Anterior cingulate cortex (tissue), 58 donors: ENCODE results near the gene THAP12.
"Not testable (repeated sequence)": the region's sequence is repeated elsewhere in the genome, so short reads cannot be mapped to it uniquely, and the experiment has no call there.

Experiments used
- DNase-seq, 58 donors: peaks; one replicate each; lab custom pipeline; 2025; lab: John Stamatoyannopoulos, UW

THAP12 gene

GRCh38 chr11:76380977-76381719 is at the start of gene THAP12, which contains the start of gene GVQW3:
TSS of gene THAP12 (minus strand) at chr11:76381132. CDS start at chr11:76380836, 296 bp downstream.
TSS of gene GVQW3 (plus strand) at chr11:76381323. CDS start at chr11:76381829, 506 bp downstream.
- DNase-seq, result peak; percentile 82 to 98 (median 96)

DNA sequence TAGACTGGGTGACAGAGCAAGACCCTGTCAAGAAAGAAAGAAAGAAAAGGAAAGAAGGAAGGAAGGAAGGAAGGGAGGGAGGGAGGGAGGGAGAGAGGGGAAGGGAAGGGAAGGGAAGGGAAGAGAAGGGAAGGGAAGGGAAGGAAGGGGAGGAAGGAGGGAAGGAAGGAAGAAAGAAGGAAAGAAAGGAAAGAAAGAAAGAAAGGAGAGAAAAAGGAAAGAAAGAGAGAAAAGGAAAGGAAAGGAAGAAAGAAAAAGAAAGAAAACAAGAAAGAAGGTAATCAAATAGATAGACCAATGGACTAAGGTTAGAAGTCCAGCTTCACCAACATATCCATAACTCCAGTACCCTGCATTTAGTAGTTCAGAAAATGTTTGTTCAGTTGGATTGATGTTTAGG is 45.7 kb upstream of the THAP12 start:
- no peak for DNase-seq

GRCh38 chr11:76424891-76425290 is 44.0 kb upstream of the THAP12 start:
- no peak for DNase-seq

- DNase-seq, result no peak
Observed at GRCh38 chr11:76424379-76424778, 43.4 kb upstream of the THAP12 start.

DNA sequence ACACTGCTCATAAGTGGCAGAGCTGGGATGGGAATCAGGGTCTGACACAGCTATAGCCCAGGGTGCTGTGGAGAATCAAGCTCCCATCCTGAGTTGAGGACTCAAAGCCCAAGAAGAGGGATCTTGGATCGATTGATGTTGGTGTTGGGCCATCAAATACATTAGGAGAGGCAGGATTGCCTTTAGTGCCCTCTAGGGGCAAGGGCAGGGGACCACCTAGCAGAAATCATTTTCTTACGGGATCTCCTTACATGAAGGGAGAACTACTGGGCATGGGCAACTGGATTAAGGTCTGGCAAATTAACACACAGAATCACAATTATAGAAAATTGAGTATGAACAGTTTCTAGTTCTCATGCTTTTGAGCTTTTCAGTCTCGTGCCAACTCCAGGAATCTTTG is 39.0 kb upstream of the THAP12 start:
- no peak for DNase-seq

GRCh38 chr11:76415073-76415472 is 34.1 kb upstream of the THAP12 start:
- no peak for DNase-seq

DNA sequence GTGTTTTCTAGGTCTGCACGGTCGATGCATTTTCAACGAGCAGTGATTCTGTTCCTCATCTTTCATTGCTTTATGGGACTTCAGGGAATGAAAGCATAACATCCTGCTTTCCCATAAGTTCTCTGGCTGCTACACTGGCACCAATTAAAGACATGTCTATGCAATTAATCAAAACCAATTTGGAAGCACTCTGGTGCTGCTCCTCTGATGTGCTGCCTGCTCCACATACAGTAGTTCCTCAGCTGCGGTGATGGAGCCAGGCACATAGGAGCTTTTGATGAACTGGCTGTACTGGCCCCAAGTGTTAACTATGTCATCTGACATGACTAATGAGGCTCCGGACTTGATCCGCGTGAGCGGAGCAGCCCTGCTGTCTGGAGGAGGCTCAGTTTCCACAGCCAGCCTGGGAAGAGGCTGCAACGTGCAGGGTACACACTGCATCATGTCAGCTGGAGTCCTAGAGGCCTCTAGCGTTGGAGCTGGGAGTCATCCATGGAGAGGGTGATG is 30.0 kb upstream of the THAP12 start:
- peak in 1 of 58 donors; percentile 2 for DNase-seq

DNA sequence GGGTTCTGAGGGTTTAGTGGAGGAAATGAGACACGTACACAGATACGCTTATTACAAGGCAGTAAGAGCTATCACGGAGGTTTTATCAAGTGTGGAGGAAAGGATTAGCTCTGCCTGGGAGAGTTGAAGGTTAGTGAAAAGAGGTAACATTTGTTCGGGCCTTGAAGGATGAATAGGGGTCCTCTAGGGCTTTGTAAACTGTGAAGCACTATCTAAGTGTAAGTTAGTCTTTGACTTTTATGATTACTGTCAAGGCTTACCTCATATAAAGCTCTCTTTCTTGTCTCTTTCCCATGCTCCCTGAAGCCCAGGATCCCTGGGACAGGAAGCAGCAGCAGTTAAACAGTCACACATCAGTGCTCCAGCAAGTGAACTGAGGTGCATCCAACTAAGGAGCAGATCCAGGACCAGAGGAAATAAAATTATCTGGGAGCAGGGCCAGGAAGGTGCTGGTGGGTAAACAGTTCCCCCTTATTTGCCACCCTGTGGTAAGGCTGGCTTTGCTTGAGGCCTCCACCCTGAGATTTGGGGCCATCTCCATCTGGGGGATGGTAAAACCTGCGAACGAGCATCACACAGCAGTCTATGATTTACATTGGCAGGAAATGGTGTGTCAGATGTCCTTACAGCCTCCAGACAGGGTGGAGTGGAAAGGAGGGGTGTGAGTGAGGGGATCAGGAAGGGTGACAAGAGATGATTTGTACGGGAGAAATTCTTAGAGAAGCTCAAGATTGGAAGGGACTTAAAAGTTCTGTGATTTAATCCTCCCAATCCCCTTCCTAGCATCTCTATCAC is 27.4 kb upstream of the THAP12 start:
- no peak for DNase-seq

DNA sequence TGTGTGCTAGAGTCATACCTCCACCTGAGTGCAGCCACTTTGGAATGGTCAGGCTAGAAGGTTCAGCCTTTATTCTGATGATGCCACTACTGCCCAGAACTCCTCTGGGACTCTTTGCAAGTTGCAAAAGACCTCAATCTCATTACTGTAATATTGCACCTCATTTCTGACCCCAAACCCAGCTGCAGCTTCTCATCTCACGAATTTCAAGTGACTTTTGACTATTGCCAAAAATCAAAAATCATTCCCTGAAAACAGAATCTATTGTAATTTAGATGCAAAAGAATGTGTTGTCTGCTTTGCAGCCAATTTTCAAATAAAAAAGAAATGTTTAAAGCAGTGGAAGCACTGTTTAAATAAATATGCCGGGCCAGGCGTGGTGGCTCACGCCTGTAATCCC is 25.4 kb upstream of the THAP12 start:
- DNase-seq, result no peak

- not testable (repeated sequence) for DNase-seq
Observed at GRCh38 chr11:76401484-76401883, 20.6 kb upstream of the THAP12 start.

DNA sequence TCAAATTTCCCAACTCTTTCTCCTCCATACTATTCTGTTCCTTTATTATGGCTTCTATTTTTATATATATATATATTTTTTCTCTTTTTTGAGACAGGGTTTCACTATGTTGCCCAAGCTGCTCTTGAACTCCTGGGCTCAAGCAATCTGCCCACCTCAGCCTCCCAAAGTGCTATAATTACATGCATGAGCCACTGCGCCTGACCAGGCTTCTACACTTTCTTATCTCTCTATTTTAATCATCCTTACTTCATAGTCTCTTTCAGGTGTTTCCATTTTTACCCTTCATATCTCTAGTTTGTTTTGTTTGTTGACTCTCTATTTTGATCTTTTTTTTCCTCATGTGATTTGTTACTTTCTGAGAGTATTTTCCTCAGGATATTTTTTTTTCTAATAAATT is 20.0 kb upstream of the THAP12 start:
- no peak for DNase-seq

- DNase-seq, result no peak
Observed at GRCh38 chr11:76397383-76397782, 16.5 kb upstream of the THAP12 start.

DNA sequence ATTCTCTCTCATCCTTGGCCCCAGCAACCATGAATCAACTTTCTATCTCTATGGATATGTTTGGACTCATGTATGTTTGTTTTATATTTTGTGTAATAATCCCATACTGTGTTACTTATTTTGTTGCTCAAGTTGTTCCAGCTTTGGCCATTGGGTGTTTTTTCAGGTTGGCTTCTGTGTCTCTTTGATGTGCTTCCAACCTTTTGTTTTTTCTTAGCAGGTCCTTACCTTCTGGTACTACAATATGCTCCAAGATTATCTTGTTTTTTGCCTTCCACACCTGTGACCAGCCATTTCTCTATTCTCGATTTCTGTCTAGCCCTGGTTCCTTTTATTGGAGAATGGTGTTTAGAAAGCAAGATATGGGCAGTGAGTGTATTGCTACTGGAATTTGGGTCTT is 14.4 kb upstream of the THAP12 start:
- DNase-seq, result no peak

DNA sequence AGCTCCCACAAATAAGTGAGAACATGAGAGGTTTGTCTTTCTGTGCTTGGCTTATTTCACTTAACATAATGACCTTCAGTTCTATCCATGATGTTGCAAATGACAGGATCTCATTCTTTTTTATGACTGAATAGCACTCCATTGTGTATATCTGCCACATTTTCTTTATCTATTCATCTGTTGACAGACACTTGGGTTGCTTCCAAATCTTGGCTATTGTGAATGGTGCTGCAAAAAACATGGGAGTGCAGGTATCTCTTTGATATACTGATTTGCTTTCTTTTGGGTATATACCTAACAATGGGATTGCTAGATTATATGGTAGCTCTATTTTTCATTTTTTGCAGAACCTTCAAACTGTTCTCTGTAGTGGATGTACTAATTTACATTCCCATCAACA is 13.5 kb upstream of the THAP12 start:
- no peak for DNase-seq

DNA sequence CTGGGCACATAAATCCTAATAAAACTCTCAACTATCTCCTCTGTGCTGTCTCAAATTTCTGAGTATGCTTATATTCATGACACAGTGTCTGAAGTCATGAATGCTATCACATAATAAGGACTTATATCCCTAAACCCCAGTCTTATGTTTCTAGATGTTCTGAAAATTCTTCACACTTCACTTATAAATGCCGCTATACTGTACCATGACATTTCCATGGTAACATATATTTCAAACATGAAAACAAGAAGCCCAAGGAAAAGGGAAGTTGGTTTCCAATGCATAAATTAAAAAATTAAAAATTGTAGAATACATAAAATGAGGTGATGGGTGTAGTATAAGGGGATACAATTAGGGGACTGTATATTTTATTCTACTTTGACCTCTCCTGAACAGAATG is 11.9 kb upstream of the THAP12 start:
- no peak for DNase-seq

- no peak for DNase-seq
Observed at GRCh38 chr11:76391811-76392475, 11.0 kb upstream of the THAP12 start.

- no peak for DNase-seq
Observed at GRCh38 chr11:76391021-76391420, 10.1 kb upstream of the THAP12 start.

GRCh38 chr11:76388408-76388807 is 7.5 kb upstream of the THAP12 start:
- DNase-seq, result no peak

DNA sequence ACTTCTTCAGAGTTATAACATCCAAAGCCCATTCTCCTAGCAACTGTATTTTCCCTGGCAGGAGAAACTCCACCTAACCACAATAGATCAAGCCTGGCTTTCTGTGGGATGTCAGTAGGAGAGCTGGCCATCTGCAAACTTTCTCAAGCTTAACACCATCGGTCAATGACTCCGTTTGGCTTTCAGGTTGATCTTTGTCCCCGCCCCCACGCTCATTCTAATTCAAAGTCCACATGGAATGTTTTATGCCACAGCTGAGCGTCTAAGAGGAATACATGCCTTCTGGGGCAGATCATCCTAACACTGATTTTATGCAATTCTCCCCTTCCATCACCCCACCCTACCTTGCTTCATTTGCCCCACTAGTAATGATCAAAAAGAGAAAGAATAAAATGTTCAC is 5.0 kb upstream of the THAP12 start:
- DNase-seq, result no peak

- no peak for DNase-seq
Observed at GRCh38 chr11:76382209-76382608, 1.3 kb upstream of the THAP12 start.
